ENCODE results near the gene KCNMA1. TPM values are rescaled to one million over a fixed set of nuclear protein-coding genes. Genes with fewer than 3 reads are reported as not detected.
"Not testable (repeated sequence)": the region's sequence is repeated elsewhere in the genome, so short reads cannot be mapped to it uniquely, and the experiment has no call there.

The KCNMA1 gene
- total RNA-seq, result 0.39 TPM in 1 of 2 replicates, not detected in the other

DNA sequence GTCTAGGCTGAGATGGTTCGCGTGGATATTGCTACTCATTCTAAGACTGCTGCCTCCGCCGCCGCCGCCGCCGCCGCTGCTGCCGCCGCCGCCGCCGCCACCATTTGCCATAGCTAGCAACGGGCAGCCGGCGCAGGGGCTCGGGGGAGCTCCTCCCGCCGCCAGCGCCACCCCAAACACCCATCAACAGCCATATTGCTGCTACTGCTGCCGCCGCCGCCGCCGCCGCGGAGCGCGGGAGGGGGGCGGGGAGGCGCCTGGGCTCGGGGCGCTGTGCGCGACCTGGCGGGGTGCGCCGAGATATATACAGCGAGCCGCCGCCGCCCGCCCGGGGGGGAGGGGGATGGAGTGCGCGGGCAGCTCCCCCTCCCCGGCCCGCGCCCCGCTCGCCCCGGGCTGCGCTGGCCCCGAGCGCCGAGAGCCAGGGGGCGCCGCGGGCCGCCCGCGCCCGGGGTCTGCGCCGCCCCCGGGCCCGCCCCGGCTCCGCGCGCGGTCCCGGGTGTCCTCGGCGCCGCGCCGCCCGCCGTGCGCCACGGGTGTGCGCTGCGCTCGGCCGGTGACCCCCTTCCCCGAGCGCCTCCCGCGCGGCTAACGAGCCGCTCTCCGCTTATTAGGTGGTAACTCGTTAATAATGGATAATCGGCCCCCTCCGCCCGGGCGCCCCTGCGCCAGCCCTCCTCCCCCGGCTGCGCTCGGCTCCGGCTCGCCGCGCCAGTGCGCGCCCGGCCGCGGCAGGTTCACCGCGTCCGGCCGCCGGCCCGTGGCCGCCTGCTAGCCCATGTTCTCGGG is at the start of gene KCNMA1:
TSS of gene KCNMA1 (minus strand) at position 277 of the 789 bp plus-strand sequence.
- intact Hi-C loops (cut with micrococcal nuclease), result no loop called here

DNA sequence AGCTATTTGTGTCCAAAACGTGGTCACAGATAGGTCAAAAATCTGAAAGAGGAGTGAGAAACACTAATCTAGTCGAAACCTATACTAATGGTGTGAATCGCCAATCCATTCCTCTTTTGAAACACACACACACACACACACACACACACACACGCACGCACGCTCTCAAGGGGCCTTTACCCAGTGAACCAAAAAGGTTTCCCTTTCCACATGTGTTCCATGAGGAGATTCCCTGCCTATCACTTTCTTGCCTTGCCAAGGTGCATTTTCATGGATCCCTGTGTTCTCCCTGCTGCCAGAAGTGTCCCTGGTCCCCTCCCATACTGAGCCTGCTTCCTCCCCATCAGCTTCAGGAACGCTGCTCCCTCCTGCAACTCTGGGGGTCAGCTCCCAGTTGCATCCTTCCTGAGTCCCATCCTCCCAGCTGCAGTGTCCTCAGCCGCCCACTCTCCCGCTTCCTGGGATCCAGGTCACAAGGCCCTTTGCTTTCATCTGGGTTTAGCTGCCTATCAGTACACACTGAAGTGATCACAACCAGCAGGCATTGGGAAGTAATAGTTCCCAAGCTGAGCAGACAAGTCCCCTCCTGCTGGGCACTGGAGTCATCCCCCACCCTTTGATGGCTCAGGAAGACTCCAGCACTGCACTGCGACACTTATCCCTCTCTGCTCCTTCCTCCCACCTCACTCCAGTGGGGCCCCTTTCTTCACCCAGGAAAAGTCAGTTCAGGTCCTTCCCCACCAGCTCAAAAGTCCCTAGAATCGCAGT is 49.2 kb upstream of the KCNMA1 start:
- intact Hi-C loops (cut with micrococcal nuclease), result no loop called here

DNA sequence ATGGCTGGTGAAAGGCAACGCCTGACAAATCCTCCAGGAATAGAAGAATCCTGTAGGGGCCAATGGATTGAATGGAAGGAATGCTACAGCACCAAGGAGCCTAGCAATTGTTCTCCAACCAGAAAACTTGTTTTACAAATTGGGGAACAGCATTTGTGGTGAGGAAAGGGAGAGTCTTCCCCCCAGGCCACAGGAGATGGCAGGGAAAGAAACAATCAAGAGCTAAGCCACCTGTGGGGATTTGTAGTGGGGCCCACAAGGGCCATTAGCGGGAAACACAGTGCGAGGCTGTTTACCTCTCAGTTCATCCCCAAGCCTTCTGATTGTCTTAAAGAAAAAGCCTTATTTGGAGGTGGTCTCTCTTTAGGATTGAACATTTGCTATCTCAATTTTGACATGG is 48.5 kb upstream of the KCNMA1 start:
- intact Hi-C loops (cut with micrococcal nuclease), result no loop called here

DNA sequence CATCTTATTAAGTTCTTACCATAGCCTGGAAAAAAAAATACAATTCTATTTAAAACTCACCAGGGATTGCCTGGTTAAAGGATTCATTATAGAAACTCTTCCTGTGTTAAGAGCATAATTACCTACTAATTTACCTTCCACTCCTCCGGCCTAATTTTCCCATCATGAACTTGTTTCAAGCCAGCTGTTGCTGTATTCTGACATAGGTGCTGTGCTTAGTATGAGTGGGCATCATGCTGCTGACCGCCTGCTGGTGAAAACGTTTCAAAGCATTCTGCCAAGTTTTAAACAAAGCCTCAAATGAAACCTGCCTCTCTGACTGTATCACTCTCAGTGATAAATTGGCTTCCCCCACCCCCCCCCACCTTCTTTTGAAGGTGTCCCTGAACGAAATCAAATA is 47.8 kb upstream of the KCNMA1 start:
- intact Hi-C loops (cut with micrococcal nuclease), result no loop called here

DNA sequence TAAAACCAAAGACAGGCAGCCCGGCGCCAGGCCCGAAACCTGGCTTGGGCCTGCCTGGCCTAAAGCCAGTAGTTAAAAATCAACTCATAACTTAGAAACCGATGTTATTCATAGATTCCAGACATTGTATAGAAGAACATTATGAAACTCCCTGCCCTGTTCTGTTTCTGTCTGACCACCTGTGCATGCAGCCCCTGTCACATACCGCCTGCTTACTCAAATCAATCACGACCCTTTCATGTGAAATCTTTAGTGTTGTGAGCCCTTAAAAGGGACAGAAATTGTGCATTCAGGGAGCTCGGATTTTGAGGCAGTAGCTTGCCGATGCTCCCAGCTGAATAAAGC is 45.5 kb upstream of the KCNMA1 start:
- intact Hi-C loops (cut with micrococcal nuclease), result not testable (repeated sequence)

DNA sequence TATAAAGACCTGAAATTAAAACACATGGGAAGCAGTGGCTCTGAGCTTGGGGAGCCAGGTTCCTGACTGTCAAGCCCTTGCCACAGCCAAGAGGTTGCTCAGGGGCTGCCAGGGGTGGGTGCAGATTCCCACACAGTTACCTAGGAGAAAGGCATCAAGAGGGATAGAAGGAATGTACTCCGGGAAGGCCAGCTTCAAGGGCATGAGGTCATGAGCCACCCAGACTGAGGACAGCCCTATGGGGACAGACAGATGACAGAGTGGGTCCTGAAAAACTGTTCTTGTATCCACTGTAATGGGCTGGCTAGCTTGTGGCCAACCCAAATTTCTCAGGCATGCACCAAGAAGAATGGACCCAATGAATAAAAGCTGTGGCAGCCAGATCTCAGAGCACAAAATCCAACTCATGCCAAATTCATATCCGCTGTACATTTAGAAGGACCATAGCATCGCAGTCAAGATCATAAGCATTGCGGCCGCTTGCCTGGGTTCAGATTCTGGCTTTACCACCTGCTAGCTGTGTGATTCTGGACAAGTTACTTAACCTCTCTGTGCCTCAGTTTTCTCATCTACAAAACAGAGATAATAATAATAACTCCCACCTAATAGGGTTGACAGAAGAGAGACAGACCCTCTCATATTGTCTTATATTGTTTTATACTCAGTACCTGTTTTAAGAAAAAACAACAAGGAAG is 44.9 kb upstream of the KCNMA1 start:
- intact Hi-C loops (cut with micrococcal nuclease), result no loop called here

DNA sequence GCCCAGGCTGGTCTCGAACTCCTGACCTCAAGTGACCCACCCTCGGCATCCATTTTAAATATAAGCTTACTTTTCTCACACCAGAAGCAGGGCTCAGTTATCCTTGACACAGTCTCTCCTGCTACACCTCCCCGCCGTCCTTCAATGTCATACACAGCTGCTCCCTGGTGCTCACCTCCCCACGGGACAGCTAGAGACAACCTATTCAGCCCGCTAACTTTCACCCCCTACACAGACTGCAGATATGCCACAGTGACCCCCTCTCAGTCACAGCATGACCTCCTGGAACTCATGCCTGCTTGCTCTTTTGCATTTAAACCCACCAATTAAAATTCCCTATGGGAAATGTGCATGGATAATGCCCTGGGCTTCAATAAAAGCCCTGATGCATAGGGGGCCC is 44.2 kb upstream of the KCNMA1 start:
- intact Hi-C loops (cut with micrococcal nuclease), result no loop called here

DNA sequence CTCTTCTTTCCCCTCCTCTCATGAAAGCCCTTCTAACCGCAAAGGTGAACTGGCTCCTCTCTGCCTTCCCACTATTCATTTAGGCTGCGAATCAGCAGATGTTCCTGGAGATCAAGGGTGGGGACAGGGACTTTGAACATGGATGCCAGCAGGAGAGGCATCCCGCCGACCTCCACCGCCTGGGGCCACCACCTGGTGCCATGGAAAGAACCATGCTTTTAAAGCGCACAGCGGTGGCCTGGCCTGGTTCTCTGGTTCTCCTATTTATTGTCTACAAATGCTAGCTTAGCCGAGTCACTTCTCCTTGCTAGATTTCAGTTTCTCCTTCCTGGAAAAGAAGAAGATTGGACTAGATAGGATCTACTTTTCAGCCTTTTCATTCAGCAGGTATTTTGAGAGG is 43.2 kb upstream of the KCNMA1 start:
- intact Hi-C loops (cut with micrococcal nuclease), result no loop called here

DNA sequence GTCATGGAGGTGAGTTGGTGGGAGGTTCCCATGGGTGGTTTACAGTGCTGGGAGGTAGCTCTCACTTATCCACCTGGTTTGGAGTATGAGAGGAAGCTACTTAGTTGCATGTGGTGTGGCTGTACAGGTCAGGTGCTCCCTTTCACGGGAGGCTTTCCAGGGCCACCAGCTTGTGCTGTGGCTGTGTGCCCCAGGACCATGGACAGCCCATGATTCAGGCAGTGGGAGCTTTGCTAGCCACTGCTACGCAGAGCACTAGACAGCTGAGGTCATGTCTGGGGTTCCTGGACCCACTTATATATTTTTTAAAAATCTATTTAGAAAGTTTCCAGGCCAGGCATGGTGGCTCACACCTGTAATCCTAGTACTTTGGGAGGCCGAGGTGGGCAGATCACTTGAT is 42.5 kb upstream of the KCNMA1 start:
- intact Hi-C loops (cut with micrococcal nuclease), result no loop called here

DNA sequence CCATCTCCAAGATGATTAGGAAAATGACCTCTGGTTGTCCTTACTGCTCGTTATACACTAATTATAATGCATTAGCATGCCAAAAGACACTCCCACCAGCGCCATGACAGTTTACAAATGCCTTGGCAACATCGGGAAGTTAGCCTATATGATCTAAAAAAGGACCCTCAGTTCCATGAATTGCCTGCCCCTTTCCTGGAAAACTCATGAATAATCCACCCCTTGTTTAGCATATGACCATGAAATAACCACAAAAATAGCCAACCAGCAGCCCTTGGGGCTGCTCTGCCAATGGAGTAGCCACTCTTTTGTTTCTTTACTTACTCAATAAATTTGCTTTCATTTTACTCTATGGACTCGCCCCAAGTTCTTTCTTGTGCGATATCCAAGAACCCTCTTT is 41.6 kb upstream of the KCNMA1 start:
- intact Hi-C loops (cut with micrococcal nuclease), result no loop called here

DNA sequence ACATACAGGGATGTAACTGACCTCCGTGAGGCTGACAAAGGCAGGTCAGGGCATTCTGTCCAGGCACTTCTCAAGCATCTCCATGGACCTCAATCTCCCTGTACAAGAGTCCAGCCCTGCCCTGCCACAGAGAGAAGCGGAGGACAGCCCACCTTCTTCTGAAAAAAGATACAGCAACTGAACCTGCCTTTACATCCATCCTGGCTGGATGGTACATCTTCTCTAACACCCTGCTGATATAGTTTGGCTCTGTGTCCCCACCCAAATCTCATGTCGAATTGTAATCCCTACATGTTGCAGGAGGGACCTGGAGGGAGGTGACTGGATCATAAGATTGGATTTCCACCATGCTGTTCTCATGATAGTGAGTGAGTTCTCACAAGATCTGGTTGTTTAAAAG is 40.5 kb upstream of the KCNMA1 start:
- intact Hi-C loops (cut with micrococcal nuclease), result no loop called here

DNA sequence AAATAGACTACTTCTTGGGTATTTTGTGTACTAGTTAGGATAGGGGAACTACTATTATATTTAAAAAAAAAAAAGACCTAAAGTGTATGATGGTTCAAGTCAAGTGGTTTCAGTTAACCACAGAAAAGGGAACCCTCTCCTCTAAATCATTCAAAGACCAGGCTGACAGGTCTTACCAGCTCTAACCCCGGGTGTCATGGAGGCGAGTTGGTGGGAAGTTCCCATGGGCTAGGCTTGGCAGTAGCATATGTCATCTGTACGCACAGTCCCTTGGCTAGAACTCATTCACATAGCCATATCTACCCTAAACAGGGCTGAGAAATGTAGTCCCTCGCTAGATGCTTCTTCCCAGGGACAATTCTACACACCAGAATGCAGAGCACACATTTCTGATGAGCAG is 37.7 kb upstream of the KCNMA1 start:
- intact Hi-C loops (cut with micrococcal nuclease), result no loop called here

DNA sequence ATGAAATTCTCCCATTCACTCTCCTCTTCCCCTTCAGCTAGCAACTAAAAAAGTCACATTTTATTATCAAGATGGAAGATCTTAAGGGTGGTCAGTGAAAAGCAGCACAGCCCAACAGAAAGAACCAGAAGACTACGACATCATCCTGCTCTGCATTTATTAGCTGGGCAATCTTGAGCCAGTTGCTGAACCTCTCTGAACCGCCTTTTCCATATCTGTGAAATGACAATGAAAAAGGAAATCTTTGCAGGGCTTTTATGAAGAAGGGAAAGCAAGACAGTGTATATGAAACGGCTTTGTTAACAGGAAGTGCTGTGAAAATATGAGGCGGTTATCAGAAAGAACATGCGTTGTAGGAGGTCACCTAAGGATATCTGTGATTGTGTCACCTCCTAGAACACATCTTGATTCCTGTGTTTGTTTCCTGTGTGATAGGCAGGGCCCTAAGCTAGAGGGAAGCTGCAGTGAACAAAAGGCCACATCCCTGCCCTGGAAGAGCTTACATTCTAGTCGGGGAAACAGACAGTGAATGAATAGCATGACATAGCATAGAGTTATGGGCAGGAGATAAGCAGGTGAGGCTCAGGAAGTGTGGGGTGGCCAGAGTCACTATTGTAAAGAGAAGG is 36.0 kb upstream of the KCNMA1 start:
- intact Hi-C loops (cut with micrococcal nuclease), result no loop called here

DNA sequence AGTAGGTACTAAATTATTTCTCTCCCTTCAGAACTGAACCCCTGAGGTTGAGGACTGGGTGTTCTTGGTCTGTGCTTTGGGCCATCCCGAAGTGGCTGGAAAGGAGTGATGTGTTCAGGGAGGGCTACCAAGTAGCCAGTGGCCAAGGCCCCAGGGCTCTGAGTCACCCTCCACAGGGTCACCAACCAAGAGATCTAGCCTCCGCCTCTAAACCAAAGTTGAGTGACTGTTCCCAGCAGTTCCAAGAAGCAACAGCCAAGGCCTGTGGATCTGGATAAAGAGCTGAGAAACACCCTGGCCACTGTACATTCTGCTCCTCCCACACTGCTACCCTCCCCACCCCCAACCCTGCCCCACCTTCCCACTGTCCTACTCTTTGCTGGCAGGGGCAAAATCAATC is 35.5 kb upstream of the KCNMA1 start:
- intact Hi-C loops (cut with micrococcal nuclease), result no loop called here

DNA sequence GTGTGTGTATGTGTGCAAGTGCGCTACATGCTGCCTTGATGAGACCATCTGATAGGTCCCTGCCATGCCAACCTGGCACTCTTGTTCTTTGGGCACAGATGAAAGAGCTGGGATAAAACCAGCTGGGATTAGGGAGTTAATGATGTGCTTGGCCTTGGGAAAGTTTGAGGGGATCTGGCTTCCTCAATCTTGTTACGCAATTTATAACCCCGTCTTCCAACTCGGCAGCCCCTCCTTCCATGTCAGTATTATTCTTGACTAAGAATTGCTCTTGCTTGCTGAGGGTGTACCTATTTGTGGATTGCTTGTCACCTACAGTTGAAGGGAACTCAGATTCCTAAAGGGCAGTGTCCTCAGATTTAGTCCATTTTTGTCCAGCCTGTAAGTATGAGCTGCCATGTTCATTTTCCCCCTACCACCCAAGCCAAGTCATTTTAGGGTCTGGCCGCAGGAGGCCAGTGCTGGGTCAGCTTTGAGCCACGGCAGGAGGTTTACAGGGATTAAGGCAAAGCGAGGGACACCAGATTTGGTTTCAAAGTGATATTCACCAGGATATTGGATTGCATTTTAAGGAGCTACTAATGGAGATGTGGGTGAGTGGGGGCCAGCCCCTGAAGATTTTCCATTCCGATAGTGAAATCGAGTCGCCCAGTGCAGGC is 34.1 kb upstream of the KCNMA1 start:
- intact Hi-C loops (cut with micrococcal nuclease), result no loop called here

DNA sequence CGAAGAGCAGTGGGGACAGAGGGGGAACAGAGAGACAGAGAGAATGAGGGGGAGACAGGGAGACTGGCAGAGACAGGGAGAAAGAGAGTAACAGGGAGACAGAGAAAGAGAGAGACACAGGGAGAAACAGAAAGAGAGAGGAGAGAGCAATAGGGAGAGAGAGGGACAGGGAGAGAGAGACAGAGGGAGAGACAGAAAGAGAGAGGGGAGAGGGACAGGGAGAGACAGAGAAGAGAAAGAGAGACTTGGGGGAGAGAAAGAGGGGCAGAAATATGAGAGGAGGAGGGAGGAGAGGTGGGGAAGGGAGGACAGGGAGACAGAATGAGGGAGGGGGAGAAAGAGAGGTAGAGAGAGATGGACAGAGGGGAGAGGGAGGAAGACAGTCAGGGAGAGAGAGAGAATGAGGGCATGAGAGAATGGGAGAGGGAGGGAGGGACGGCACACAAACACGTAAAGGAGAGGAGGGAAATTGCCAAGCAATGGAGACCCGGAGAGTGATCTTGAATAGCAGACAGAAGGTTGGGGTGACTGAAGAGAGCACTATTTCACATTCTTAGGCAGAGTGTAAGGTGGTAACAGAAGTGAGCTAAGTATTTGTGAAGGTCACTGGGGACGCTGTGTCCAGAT is 33.3 kb upstream of the KCNMA1 start:
- intact Hi-C loops (cut with micrococcal nuclease), result no loop called here

DNA sequence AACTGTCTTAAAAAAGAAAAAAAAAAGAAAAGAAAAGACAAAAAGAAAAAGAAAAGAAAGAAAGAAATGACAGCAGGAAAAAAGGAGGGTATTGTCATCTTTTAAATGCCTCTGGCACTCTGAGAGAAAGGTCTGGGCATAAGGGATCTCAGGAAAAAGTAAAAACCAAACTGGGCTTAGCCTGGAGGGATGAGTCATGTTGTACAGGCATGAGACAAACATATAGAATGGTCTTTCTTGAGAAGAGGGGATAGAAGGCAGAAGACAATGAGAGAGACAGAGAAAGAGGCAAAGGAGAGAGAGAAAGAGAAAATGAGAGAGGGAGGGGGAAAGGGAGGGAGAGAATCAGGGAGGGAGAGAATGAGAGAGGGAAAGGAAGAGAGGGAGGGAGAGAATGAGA is 32.3 kb upstream of the KCNMA1 start:
- intact Hi-C loops (cut with micrococcal nuclease), result no loop called here

DNA sequence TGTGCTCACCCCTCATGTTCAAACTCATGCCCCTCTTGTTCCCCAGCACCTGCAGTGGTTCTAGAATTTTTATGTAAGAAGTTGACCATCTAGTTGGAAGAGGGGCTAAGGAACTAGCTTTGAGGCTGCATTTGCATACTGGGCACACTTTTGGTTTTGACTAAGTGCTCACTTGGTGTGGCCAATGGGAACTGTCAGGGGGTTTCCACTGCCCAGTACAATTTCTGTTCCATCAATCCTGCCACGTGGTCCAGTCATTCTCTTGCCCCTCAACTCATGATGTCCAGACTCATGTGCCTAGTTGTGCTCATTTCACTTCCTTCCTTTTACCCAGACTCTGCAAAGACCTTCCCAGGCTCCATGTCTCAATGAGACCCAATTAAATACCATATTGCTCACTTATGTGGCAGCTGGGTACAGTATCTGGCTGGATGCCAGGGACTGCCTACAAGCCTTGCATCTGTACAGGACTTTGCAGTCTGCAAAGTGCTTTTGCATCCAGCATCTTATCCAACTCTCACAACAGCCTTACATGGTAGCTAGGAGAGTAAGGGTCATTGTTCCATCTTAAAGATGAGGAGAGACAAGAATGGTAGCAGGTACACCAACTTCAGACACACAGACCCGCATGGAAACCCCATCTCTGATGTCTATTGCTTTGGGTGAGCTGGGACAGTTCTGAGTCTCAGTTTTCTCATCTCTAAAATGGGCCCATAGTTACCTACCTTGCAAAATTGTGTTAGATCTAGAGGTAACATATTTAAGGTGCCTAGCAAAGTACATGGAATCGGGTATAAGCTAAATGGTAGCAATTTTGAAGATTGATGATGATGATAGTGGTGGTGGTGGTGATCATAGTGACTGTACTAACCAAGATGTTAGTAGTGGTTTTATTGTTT is 30.1 kb upstream of the KCNMA1 start:
- intact Hi-C loops (cut with micrococcal nuclease), result no loop called here

DNA sequence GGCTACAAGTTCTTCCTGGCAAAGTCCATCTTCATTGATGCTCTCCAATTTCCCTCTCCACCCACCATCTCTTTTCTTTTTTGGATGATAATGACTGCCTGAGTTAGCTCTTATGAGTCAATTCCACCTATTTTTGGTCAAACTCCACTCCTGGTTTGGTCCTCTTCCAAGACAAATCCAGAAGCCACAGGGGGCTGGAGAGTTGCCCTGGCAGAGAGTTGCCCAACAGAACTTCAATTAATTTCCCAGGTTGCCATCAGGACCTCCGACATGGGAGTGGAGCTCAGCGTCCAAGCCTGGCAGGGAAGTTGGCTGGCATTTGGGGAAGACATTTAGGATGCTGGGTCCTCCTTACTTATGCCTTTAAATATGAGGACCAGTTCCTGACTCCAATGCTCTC is 29.2 kb upstream of the KCNMA1 start:
- intact Hi-C loops (cut with micrococcal nuclease), result no loop called here

DNA sequence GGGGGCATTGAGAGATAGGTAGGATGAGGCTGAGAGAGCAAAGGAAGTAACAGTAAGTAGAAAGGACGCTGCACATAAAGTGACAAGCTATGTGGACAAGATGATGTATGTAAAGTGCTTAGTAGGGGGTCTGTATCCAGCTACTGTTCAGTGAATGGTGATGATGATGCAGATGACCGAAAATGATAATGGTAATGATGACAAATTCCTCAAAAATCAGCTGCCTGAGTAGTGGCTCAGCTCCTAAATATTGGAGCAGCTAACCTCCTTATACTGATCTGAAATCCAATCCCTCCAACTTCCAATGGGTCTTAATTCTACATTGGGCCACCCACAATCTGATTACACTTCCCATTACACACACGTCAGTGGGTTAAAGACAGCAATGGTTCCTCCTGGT is 27.1 kb upstream of the KCNMA1 start:
- intact Hi-C loops (cut with micrococcal nuclease), result no loop called here
